ENCODE measurements around the gene MSRB1. TPM values are rescaled to one million over a fixed set of nuclear protein-coding genes. Genes with fewer than 3 reads are reported as not detected.

The MSRB1 gene
- total and polyA plus RNA-seq, 2 of the 13 experiments (the other 11 are each of a cell fraction or from before 2014, with no cell fraction given): 32.1 to 75.4 TPM

DNA sequence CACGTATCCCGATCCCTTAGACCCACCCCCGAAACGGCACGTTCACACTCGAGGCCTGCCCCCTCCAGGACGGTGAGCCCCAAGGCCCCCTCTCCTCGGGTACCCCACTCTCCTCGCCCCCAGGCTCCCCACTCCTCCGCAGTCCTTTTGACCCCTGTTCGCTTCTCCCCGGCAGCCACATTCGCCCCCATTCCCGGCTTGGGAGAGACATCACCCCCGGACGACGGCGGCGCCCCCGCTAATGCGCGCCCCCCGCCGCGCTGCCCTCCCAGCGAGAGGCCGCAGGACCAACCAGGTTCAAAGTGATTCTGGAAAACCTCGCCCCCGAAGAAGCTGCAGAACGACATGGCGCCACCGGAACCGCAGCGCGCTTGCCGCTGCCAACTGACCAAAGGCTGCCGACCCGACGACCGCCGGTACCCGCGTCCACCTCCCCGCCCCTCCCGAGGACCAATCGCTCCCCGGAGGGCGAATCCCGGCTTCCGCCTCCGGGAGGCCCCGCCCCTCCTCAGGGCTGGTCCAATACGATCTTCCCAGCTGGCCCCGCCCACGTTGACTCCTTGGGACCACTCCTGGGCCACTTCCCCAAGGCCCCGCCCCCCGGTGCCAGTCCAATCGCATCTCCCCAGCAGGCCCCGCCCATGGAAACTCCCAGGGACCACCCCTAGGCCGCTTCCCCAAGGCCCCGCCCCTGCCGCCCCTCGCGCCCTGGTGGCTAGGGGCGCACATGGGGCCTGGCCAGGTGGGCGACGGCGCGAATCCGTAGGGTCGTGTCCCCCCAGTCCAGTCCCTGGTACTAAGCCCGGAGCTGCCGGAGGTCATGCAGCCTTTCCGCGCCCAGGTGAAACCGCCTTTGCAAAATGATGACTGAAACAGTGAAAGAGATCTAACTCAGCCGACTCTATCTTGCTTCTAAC is at the start of gene MSRB1 (continued):
- TF ChIP-seq ESRRA (CRISPR knock-in tag; IDR thresholded peaks at IDR 0.05; ENCODE audit: low read depth) (peak; percentile 56; the same call in 1 of the 2 replicates), ZNF430 (CRISPR knock-in tag; IDR thresholded peaks at IDR 0.05) (peak; percentile 86), ZNF670 (CRISPR knock-in tag; IDR thresholded peaks at IDR 0.05; ENCODE audit: borderline replicate concordance) (0 out of 2 replicates have a peak, but pooled peaks have one; percentile 59), KLF13 (CRISPR knock-in tag; IDR thresholded peaks at IDR 0.05) (no peak), HES4 (CRISPR knock-in tag; IDR thresholded peaks at IDR 0.05; ENCODE audit: borderline replicate concordance) (no peak), HDAC2 (CRISPR knock-in tag; IDR thresholded peaks at IDR 0.05) (no peak), ZNF550 (CRISPR knock-in tag; IDR thresholded peaks at IDR 0.05; ENCODE audit: borderline replicate concordance) (no peak), ZNF777 (CRISPR knock-in tag; IDR thresholded peaks at IDR 0.05) (peak; percentile 74), RAD21 (CRISPR knock-in tag; IDR thresholded peaks at IDR 0.05) (no peak), YEATS4 (CRISPR knock-in tag; IDR thresholded peaks at IDR 0.05; ENCODE audit: borderline replicate concordance) (peak; percentile 75; the same call in 1 of the 2 replicates), CCAR2 (optimal IDR thresholded peaks at IDR 0.05; ENCODE audit: low read depth, low read length) (no peak)
- TF ChIP-seq, protein P1, sequence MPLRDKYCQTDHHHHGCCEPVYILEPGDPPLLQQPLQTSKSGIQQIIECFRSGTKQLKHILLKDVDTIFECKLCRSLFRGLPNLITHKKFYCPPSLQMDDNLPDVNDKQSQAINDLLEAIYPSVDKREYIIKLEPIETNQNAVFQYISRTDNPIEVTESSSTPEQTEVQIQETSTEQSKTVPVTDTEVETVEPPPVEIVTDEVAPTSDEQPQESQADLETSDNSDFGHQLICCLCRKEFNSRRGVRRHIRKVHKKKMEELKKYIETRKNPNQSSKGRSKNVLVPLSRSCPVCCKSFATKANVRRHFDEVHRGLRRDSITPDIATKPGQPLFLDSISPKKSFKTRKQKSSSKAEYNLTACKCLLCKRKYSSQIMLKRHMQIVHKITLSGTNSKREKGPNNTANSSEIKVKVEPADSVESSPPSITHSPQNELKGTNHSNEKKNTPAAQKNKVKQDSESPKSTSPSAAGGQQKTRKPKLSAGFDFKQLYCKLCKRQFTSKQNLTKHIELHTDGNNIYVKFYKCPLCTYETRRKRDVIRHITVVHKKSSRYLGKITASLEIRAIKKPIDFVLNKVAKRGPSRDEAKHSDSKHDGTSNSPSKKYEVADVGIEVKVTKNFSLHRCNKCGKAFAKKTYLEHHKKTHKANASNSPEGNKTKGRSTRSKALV (CRISPR knock-in tag; IDR thresholded peaks at IDR 0.05): no peak
- TF ChIP-seq, protein P2, sequence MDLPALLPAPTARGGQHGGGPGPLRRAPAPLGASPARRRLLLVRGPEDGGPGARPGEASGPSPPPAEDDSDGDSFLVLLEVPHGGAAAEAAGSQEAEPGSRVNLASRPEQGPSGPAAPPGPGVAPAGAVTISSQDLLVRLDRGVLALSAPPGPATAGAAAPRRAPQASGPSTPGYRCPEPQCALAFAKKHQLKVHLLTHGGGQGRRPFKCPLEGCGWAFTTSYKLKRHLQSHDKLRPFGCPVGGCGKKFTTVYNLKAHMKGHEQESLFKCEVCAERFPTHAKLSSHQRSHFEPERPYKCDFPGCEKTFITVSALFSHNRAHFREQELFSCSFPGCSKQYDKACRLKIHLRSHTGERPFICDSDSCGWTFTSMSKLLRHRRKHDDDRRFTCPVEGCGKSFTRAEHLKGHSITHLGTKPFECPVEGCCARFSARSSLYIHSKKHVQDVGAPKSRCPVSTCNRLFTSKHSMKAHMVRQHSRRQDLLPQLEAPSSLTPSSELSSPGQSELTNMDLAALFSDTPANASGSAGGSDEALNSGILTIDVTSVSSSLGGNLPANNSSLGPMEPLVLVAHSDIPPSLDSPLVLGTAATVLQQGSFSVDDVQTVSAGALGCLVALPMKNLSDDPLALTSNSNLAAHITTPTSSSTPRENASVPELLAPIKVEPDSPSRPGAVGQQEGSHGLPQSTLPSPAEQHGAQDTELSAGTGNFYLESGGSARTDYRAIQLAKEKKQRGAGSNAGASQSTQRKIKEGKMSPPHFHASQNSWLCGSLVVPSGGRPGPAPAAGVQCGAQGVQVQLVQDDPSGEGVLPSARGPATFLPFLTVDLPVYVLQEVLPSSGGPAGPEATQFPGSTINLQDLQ (CRISPR knock-in tag; IDR thresholded peaks at IDR 0.05): no peak
- TF ChIP-seq, protein P3, sequence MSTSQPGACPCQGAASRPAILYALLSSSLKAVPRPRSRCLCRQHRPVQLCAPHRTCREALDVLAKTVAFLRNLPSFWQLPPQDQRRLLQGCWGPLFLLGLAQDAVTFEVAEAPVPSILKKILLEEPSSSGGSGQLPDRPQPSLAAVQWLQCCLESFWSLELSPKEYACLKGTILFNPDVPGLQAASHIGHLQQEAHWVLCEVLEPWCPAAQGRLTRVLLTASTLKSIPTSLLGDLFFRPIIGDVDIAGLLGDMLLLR (CRISPR knock-in tag; IDR thresholded peaks at IDR 0.05): peak; percentile 57; the same call in 1 of the 2 replicates
- TF ChIP-seq, protein P4, sequence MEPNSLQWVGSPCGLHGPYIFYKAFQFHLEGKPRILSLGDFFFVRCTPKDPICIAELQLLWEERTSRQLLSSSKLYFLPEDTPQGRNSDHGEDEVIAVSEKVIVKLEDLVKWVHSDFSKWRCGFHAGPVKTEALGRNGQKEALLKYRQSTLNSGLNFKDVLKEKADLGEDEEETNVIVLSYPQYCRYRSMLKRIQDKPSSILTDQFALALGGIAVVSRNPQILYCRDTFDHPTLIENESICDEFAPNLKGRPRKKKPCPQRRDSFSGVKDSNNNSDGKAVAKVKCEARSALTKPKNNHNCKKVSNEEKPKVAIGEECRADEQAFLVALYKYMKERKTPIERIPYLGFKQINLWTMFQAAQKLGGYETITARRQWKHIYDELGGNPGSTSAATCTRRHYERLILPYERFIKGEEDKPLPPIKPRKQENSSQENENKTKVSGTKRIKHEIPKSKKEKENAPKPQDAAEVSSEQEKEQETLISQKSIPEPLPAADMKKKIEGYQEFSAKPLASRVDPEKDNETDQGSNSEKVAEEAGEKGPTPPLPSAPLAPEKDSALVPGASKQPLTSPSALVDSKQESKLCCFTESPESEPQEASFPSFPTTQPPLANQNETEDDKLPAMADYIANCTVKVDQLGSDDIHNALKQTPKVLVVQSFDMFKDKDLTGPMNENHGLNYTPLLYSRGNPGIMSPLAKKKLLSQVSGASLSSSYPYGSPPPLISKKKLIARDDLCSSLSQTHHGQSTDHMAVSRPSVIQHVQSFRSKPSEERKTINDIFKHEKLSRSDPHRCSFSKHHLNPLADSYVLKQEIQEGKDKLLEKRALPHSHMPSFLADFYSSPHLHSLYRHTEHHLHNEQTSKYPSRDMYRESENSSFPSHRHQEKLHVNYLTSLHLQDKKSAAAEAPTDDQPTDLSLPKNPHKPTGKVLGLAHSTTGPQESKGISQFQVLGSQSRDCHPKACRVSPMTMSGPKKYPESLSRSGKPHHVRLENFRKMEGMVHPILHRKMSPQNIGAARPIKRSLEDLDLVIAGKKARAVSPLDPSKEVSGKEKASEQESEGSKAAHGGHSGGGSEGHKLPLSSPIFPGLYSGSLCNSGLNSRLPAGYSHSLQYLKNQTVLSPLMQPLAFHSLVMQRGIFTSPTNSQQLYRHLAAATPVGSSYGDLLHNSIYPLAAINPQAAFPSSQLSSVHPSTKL (CRISPR knock-in tag; IDR thresholded peaks at IDR 0.05): no peak
- TF ChIP-seq, protein P5, sequence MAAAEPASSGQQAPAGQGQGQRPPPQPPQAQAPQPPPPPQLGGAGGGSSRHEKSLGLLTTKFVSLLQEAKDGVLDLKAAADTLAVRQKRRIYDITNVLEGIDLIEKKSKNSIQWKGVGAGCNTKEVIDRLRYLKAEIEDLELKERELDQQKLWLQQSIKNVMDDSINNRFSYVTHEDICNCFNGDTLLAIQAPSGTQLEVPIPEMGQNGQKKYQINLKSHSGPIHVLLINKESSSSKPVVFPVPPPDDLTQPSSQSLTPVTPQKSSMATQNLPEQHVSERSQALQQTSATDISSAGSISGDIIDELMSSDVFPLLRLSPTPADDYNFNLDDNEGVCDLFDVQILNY (CRISPR knock-in tag; conservative IDR thresholded peaks at IDR 0.05): no peak
- TF ChIP-seq, protein P6, sequence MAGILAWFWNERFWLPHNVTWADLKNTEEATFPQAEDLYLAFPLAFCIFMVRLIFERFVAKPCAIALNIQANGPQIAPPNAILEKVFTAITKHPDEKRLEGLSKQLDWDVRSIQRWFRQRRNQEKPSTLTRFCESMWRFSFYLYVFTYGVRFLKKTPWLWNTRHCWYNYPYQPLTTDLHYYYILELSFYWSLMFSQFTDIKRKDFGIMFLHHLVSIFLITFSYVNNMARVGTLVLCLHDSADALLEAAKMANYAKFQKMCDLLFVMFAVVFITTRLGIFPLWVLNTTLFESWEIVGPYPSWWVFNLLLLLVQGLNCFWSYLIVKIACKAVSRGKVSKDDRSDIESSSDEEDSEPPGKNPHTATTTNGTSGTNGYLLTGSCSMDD (CRISPR knock-in tag; IDR thresholded peaks at IDR 0.05): no peak

Data from HepG2 (cell line).